NCI-H345 treated with DMSO at 0.1 percent for 48 hours (cell line): Measurements from ENCODE around the gene FXR1.
"Not testable (repeated sequence)": the region's sequence is repeated elsewhere in the genome, so short reads cannot be mapped to it uniquely, and the experiment has no call there.

Experiments
- DNase-seq: peaks from one replicate; lab custom pipeline; 2025; ENCODE audit not compliant: unreplicated experiment; lab: John Stamatoyannopoulos, UW

The FXR1 gene

GRCh38 chr3:180912304-180913296, at the start of gene FXR1:
Gene FXR1, plus strand, starts transcription at chr3:180912670. Its CDS starts 16 bp downstream, at chr3:180912686.
- DNase-seq = peak; percentile 95

GRCh38 chr3:180870008-180870699, 42.3 kb upstream of the FXR1 start:
- no peak for DNase-seq

GRCh38 chr3:180871901-180872300, 40.6 kb upstream of the FXR1 start:
- DNase-seq = no peak

GRCh38 chr3:180872430-180872829, 40.0 kb upstream of the FXR1 start:
- not testable (repeated sequence) for DNase-seq

GRCh38 chr3:180875124-180875698, 37.3 kb upstream of the FXR1 start:
- DNase-seq = no peak

GRCh38 chr3:180881065-180881801, 31.2 kb upstream of the FXR1 start:
- DNase-seq = no peak

- DNase-seq = no peak
Observed at GRCh38 chr3:180882115-180882514, 30.4 kb upstream of the FXR1 start.

GRCh38 chr3:180888992-180889560, 23.4 kb upstream of the FXR1 start:
- DNase-seq = no peak

- DNase-seq = no peak
Observed at GRCh38 chr3:180898572-180898971, 13.9 kb upstream of the FXR1 start.

- DNase-seq = no peak
Observed at GRCh38 chr3:180909369-180910127, 2.9 kb upstream of the FXR1 start.

GRCh38 chr3:180910823-180911222, 1.6 kb upstream of the FXR1 start:
- DNase-seq = no peak

GRCh38 chr3:180911876-180912303, 580 bp upstream of the FXR1 start:
- DNase-seq = no peak

GRCh38 chr3:180913581-180914404, 1.3 kb downstream of the FXR1 start:
- DNase-seq = no peak

GRCh38 chr3:180918542-180918941, 6.1 kb downstream of the FXR1 start:
- DNase-seq = no peak

- DNase-seq = no peak
Observed at GRCh38 chr3:180922242-180922641, 9.8 kb downstream of the FXR1 start.

GRCh38 chr3:180923561-180923960, 11.1 kb downstream of the FXR1 start:
- no peak for DNase-seq

- no peak for DNase-seq
Observed at GRCh38 chr3:180926526-180926925, 14.1 kb downstream of the FXR1 start.

- DNase-seq = no peak
Observed at GRCh38 chr3:180929376-180929775, 16.9 kb downstream of the FXR1 start.

GRCh38 chr3:180930526-180930925, 18.1 kb downstream of the FXR1 start:
- no peak for DNase-seq
